ENCODE measurements around the gene AIG1.

The AIG1 gene

GRCh38 chr6:143390278-143390677 is 329.6 kb downstream of the AIG1 start:
- no peak for DNase-seq
